Thyroid gland (tissue), 4 donors: ENCODE data around the gene CWC27.

Experiments used
- POLR2A ChIP-seq, 2 donors: fragments of 450-650 bp; IDR thresholded peaks; one replicate each; pipeline ENCODE4 v1.6.1; 2017; ENCODE audit warnings: antibody characterized with exemption in 2 of 2, mild to moderate bottlenecking in 2 of 2, moderate library complexity in 1 of 2
- TF ChIP-seq, protein P1 (sequence below), 6 experiments: fragments of 200-600 bp in 3 of 6; fragments of 450-650 bp in 3 of 6; sonication (generic) in 3 of 6; IDR thresholded peaks; one replicate each; pipeline ENCODE4 v1.5.1; 2016 to 2019; ENCODE audit warnings: antibody characterized with exemption in 6 of 6, mild to moderate bottlenecking in 2 of 6, inconsistent platforms in 1 of 6, moderate library complexity in 1 of 6

GRCh38 chr5:65012301-65012892 lies 243.7 kb downstream of the CWC27 start:
- TF ChIP-seq, protein P1, sequence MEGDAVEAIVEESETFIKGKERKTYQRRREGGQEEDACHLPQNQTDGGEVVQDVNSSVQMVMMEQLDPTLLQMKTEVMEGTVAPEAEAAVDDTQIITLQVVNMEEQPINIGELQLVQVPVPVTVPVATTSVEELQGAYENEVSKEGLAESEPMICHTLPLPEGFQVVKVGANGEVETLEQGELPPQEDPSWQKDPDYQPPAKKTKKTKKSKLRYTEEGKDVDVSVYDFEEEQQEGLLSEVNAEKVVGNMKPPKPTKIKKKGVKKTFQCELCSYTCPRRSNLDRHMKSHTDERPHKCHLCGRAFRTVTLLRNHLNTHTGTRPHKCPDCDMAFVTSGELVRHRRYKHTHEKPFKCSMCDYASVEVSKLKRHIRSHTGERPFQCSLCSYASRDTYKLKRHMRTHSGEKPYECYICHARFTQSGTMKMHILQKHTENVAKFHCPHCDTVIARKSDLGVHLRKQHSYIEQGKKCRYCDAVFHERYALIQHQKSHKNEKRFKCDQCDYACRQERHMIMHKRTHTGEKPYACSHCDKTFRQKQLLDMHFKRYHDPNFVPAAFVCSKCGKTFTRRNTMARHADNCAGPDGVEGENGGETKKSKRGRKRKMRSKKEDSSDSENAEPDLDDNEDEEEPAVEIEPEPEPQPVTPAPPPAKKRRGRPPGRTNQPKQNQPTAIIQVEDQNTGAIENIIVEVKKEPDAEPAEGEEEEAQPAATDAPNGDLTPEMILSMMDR (IDR thresholded peaks at IDR 0.05), result no peak
- no peak for TF ChIP-seq POLR2A (IDR thresholded peaks at IDR 0.05)
